Heart left ventricle (tissue), 13 donors: ENCODE data around the gene TLL1.

Experiments used
- POLR2A ChIP-seq, 2 donors: fragments of 450-650 bp; IDR thresholded peaks; one replicate each; pipeline ENCODE4 v1.6.1; 2017; ENCODE audit warnings: antibody characterized with exemption in 2 of 2, mild to moderate bottlenecking in 2 of 2, moderate library complexity in 2 of 2
- TF ChIP-seq, protein P1 (sequence below), 12 donors: fragments of 200-600 bp; sonication (generic) in 4 of 12; IDR thresholded peaks; one replicate each; pipeline versions ENCODE4 v1.5.0 to v1.8.0; 2018 to 2022; ENCODE audit warnings: antibody characterized with exemption in 12 of 12, mild to moderate bottlenecking in 5 of 12
- donor health status: ischemic (EF 13 %, LVEDD 7.1; RV severe dilation, severe dysfunction).
- donor health status: DM: no; HTN: yes; CAD: no.
- donor health status: DM: no; HTN: no; CAD: no.
- donor health status: ischemic (EF 25% LVEDD 6.9; RV normal size, moderate dysfunction).
- donor health status: ischemic (EF 25% LVEDD 5.7; RV mildly dilated, moderate dysfunction).
- donor health status: ischemic (EF 35%, LVEDD 5.7; RV mildly dilated, moderate dysfunction).
- donor health status: nonischemic (EF 11% LVEDD 7.7; RV severe dilation, severe dysfunction).
- donor health status: DM: yes; HTN: yes; CAD: no.
- donor health status: PGD.
- donor health status: ischemic (EF 29% LVEDD 5.4; RV normal size, mild dysfunction).
- donor health status: nonischemic (EF 23%, LVEDD 6.1; RV moderate dilation, normal function).

DNA sequence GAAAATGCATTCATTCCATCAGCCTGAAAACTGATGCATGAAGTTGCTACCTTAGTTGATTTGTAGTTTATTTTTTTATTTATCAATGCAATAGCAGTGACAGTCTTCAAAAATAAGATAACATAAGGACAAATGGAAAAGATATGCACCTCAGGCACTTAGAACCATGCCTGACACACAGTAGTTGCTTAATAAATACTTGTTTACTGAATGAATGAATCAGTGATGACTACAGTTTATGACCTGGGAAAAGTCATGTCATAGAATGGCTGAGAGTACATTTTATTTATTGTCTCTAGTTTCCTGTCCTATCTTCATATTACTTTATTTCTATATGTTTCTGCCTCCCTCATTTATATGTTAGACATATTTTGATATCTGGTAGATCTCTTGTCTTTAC, 171.8 kb downstream of the TLL1 start:
- TF ChIP-seq, protein P1, sequence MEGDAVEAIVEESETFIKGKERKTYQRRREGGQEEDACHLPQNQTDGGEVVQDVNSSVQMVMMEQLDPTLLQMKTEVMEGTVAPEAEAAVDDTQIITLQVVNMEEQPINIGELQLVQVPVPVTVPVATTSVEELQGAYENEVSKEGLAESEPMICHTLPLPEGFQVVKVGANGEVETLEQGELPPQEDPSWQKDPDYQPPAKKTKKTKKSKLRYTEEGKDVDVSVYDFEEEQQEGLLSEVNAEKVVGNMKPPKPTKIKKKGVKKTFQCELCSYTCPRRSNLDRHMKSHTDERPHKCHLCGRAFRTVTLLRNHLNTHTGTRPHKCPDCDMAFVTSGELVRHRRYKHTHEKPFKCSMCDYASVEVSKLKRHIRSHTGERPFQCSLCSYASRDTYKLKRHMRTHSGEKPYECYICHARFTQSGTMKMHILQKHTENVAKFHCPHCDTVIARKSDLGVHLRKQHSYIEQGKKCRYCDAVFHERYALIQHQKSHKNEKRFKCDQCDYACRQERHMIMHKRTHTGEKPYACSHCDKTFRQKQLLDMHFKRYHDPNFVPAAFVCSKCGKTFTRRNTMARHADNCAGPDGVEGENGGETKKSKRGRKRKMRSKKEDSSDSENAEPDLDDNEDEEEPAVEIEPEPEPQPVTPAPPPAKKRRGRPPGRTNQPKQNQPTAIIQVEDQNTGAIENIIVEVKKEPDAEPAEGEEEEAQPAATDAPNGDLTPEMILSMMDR (IDR thresholded peaks at IDR 0.05), result no peak
- no peak for TF ChIP-seq POLR2A (IDR thresholded peaks at IDR 0.05)
